Tibial nerve (tissue), 4 donors: ENCODE results near the gene FSCN2. TPM values are rescaled to one million over a fixed set of nuclear protein-coding genes. Genes with fewer than 3 reads are reported as not detected.

ENCODE experiments used
- DNase-seq, 2 donors: peaks; one replicate each; pipeline ENCODE4 v3.0.0-alpha.2; 2019; ENCODE audit warnings: low spot score in 2 of 2
- H3K27ac ChIP-seq, 4 donors: fragments of 200-600 bp; sonication (generic) in 3 of 4; one replicate each; pipeline ENCODE4 v1.5.1; 2017 to 2019; ENCODE audit warnings: mild to moderate bottlenecking in 1 of 4
- H3K27me3 ChIP-seq, 2 donors: fragments of 200-600 bp; sonication (generic) in 1 of 2; one replicate each; pipeline versions ENCODE4 v1.5.1 to v1.6.0; 2017 to 2019
- H3K36me3 ChIP-seq, 3 donors: fragments of 200-600 bp; sonication (generic); one replicate each; pipeline ENCODE4 v1.5.1; 2018 to 2019
- H3K4me1 ChIP-seq, 4 donors: fragments of 200-600 bp; sonication (generic) in 3 of 4; one replicate each; pipeline ENCODE4 v1.5.1; 2017 to 2019
- H3K4me3 ChIP-seq, 4 donors: fragments of 200-600 bp; sonication (generic) in 3 of 4; one replicate each; pipeline ENCODE4 v1.5.1; 2017 to 2019; ENCODE audit warnings: mild to moderate bottlenecking in 1 of 4, moderate library complexity in 1 of 4
- H3K9me3 ChIP-seq, 4 donors: fragments of 200-600 bp; sonication (generic) in 3 of 4; one replicate each; pipeline ENCODE4 v1.5.1; 2017 to 2019
- EP300 ChIP-seq, 2 donors: sonication (generic); formaldehyde crosslinking; IDR thresholded peaks; one replicate each; pipeline ENCODE4 v1.6.1; 2017; ENCODE audit warnings: antibody characterized with exemption in 2 of 2, mild to moderate bottlenecking in 1 of 2
- POLR2A ChIP-seq, 2 donors: fragments of 450-650 bp; IDR thresholded peaks; one replicate each; pipeline ENCODE4 v1.6.1; 2017; ENCODE audit warnings: antibody characterized with exemption in 2 of 2, mild to moderate bottlenecking in 2 of 2, moderate library complexity in 2 of 2
- WGBS, 2 donors: methylation state at CpG; one replicate each; pipeline ENCODE4 v1.1.5; 2018; 5-methylcytosine and 5-hydroxymethylcytosine counted together
- small RNA-seq: library from RNA; depleted of rRNA; stranded (forward); fragments of <200 nt; gene quantifications from one replicate; pipeline ENCODE3, GENCODE V24; 2016
- total RNA-seq, 4 donors: library from RNA; depleted of rRNA; stranded (reverse); fragments of >200 nt; gene quantifications; one replicate each; pipeline ENCODE4 v1.1.0, GENCODE V29; 2016
- TF ChIP-seq, protein P1 (sequence below), 5 experiments: fragments of 200-600 bp in 3 of 5; fragments of 450-650 bp in 2 of 5; sonication (generic) in 3 of 5; IDR thresholded peaks; one replicate each; pipeline ENCODE4 v1.5.1; 2016 to 2019; ENCODE audit warnings: antibody characterized with exemption in 5 of 5, mild to moderate bottlenecking in 3 of 5, moderate library complexity in 2 of 5

FSCN2 gene
- total RNA-seq, 4 donors from 2014 or later = 0.42 to 4.4 (median 3.7) TPM

DNA sequence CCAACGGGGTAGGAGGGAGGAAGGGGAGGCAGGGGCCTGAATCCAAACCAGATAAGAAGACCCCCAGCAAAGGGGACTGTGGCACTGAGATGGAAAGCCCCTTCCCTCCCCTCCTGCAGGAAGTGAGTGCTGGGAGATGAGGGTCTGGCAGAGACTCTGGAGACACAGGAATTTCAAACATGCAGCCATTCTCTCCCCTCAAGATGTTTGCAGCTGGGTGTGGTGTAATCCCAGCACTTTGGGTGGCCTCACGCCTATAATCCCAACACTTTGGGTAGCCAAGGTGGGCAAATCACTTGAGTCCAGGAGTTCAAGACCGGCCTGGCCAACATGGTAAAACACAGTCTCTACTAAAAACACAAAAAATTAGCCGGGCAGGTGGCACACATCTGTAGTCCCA lies 57.9 kb downstream of the FSCN2 start:
- H3K36me3 ChIP-seq = peaks cover 4 to 94% (median 20%) of the 10 kb centered on the region in 3 donors
- no peak for DNase-seq
- no peak overlapping the region for H3K27ac ChIP-seq
- H3K27me3 ChIP-seq = no peaks in the 10 kb centered on the region
- TF ChIP-seq POLR2A (IDR thresholded peaks at IDR 0.05) (no peak), EP300 (IDR thresholded peaks at IDR 0.05) (no peak)
- TF ChIP-seq, protein P1, sequence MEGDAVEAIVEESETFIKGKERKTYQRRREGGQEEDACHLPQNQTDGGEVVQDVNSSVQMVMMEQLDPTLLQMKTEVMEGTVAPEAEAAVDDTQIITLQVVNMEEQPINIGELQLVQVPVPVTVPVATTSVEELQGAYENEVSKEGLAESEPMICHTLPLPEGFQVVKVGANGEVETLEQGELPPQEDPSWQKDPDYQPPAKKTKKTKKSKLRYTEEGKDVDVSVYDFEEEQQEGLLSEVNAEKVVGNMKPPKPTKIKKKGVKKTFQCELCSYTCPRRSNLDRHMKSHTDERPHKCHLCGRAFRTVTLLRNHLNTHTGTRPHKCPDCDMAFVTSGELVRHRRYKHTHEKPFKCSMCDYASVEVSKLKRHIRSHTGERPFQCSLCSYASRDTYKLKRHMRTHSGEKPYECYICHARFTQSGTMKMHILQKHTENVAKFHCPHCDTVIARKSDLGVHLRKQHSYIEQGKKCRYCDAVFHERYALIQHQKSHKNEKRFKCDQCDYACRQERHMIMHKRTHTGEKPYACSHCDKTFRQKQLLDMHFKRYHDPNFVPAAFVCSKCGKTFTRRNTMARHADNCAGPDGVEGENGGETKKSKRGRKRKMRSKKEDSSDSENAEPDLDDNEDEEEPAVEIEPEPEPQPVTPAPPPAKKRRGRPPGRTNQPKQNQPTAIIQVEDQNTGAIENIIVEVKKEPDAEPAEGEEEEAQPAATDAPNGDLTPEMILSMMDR (IDR thresholded peaks at IDR 0.05) = no peak
- no peaks in the 10 kb centered on the region for H3K9me3 ChIP-seq
- WGBS, 2 donors = 91 to 94% methylated on average over 4 of the region's 4 CpGs
- no peaks in the 10 kb centered on the region for H3K4me1 ChIP-seq
- H3K4me3 ChIP-seq = no peak overlapping the region

Small RNAs within 50 kb of the gene (small RNA-seq; reads per million reads assigned to genes)
- not detected for gene RF00019

Other genes starting within 250 kb of the FSCN2 start
- 100 to 1,000 TPM in 2 of 4 donors, 10 to 100 TPM in 2; 80.0 to 149 (median 123) TPM for gene SLC38A10, start 233.1 kb upstream of the FSCN2 start, total RNA-seq
- gene BAHCC1, start 132.9 kb upstream of the FSCN2 start, total RNA-seq = 10 to 100 TPM; 15.1 to 38.7 (median 27.4) TPM
- 1,000 to 10,000 TPM; 2,372 to 2,875 (median 2,670) TPM for gene ACTG1, start 15.6 kb upstream of the FSCN2 start, total RNA-seq
- 10 to 100 TPM; 20.1 to 41.7 (median 26.7) TPM for gene FAAP100, start 24.0 kb downstream of the FSCN2 start, total RNA-seq
- gene NPLOC4, start 108.7 kb downstream of the FSCN2 start, total RNA-seq = 10 to 100 TPM; 51.1 to 79.2 (median 62.1) TPM
- gene TSPAN10, start 108.8 kb downstream of the FSCN2 start, total RNA-seq = under 1 TPM in 2 of 4 donors, not detected in 2; 0.22 to 0.84 TPM
- not detected for gene PDE6G, start 128.2 kb downstream of the FSCN2 start, total RNA-seq
- gene OXLD1, start 138.2 kb downstream of the FSCN2 start, total RNA-seq = 10 to 100 TPM; 31.4 to 38.1 (median 35.8) TPM
- 10 to 100 TPM; 10.9 to 35.7 (median 14.4) TPM for gene CCDC137, start 138.4 kb downstream of the FSCN2 start, total RNA-seq
- 10 to 100 TPM; 22.1 to 37.9 (median 34.3) TPM for gene ARL16, start 155.4 kb downstream of the FSCN2 start, total RNA-seq
- gene HGS, start 155.6 kb downstream of the FSCN2 start, total RNA-seq = 100 to 1,000 TPM in 2 of 4 donors, 10 to 100 TPM in 2; 75.2 to 166 (median 104) TPM
- 10 to 100 TPM; 26.1 to 63.3 (median 35.8) TPM for gene MRPL12, start 175.0 kb downstream of the FSCN2 start, total RNA-seq
- 10 to 100 TPM; 10.8 to 32.1 (median 22.6) TPM for gene SLC25A10, start 183.9 kb downstream of the FSCN2 start, total RNA-seq